ENCODE results near the gene CPLANE2. TPM values are rescaled to one million over a fixed set of nuclear protein-coding genes. Genes with fewer than 3 reads are reported as not detected.
"Not testable (repeated sequence)": the region's sequence is repeated elsewhere in the genome, so short reads cannot be mapped to it uniquely, and the experiment has no call there.

The CPLANE2 gene
- total RNA-seq, 2 donors from 2014 or later: 3.0 to 7.8 TPM

DNA sequence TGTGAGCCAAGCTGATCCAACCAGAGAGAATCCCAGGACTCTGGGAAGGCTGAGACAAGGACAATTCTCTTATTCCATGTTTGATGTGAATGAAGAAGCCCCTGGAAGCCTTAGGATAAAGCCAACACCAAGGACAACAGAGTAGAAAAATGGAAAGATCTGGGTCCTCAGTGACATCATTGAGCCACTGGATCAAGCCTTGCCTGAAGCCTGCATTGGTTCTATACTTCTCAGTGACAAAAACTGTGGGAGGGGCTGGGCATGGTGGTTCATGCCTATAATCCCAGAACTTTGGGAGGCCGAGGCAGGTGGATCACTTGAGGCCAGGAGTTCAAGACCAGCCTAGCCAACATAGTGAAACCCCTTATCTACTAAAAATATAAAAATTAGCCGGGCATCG is 40.1 kb downstream of the CPLANE2 start:
- no peak for ATAC-seq (replicated peaks in 1 of 2)
- Mint-ChIP-seq H3K4me1 (ENCODE audit: low read depth) (peaks cover 6% of the 10 kb centered on the region), H3K27ac (no peak overlapping the region), H3K36me3 (ENCODE audit: insufficient read depth in 2 of 2) (no peaks in the 10 kb centered on the region), H3K4me3 (no peak overlapping the region), H3K27me3 (ENCODE audit: low read depth) (no peaks in the 10 kb centered on the region), H3K9me3 (no peaks in the 10 kb centered on the region)
- no peak for DNase-seq

DNA sequence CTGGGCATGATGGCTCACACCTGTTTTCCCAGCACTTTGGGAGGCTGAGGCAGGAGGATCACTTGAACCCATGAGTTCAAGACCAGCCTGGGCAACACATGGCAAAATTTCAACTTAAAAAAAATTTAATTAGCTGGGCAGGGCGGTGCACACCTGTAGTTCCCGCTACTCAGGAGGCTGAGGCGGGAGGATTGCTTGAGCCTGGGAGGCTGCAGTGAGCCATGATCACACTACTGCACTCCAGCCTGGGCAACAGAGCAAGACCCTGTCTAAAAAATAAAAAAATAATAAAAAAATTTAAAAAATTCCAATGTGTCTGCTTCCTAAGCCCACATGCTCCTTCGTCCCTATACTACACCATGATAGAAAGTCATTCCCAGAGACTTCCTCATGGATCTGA is 40.8 kb downstream of the CPLANE2 start:
- DNase-seq; H3K27me3 Mint-ChIP-seq (ENCODE audit: low read depth); H3K36me3 Mint-ChIP-seq (ENCODE audit: insufficient read depth in 2 of 2); H3K9me3 Mint-ChIP-seq; H3K4me3 Mint-ChIP-seq; ATAC-seq (replicated peaks in 1 of 2); H3K4me1 Mint-ChIP-seq (ENCODE audit: low read depth); H3K27ac Mint-ChIP-seq: not testable (repeated sequence)

DNA sequence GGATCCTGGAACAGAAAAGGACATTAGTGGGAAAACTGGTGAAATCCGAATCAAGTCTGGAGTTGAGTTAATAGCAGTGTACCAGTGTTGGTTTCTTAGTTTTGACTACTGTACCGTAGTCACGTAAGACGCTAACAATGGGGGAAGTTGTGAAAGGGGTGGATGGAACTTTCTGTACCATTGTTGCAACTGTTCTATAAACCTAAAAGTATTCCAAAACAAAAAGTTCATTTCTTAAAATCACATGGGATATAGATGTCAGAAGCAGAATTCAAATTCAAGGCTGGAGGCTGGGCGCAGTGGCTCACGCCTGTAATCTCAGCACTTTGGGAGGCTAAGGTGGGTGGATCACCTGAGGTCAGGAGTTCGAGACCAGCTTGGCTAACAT is 41.5 kb downstream of the CPLANE2 start:
- Mint-ChIP-seq H3K4me3 (no peak overlapping the region), H3K36me3 (ENCODE audit: insufficient read depth in 2 of 2) (no peaks in the 10 kb centered on the region), H3K27ac (no peak overlapping the region), H3K27me3 (ENCODE audit: low read depth) (peaks cover 7% of the 10 kb centered on the region), H3K4me1 (ENCODE audit: low read depth) (peaks cover 6% of the 10 kb centered on the region), H3K9me3 (no peaks in the 10 kb centered on the region)
- no peak for DNase-seq
- no peak for ATAC-seq (replicated peaks in 1 of 2)

DNA sequence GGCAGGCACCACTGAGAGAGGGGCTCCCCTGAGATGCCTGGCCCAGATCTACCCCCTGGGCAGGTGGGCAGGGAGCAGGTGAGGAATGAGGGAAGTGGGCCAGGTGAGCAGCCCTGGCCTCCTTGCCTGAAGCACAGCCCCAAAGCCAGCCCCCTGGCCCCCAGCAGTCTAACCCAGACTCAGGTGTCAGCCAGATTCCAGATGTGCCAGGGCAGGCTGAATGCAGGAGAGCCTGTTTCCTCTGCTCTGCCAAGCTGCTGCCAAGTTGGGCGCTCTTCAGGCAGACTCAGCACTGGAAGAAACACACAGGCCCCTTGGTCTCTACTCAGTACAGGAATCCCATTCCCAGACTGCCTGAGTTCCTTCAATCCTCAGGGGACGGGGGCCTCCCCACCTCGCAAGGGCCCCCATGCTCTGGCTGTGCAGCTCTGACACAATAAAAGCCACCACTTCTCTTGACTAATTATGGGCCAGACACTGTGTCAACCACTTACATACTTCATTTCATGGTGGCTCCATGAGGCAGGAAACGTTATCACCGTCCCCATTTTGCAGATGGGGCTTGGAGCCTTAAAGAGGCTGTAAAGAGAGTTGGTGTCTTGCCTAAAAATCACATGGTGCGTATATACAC is 45.0 kb downstream of the CPLANE2 start:
- no peak for ATAC-seq (replicated peaks in 1 of 2)
- Mint-ChIP-seq H3K4me1 (ENCODE audit: low read depth) (peaks cover 6% of the 10 kb centered on the region), H3K4me3 (no peak overlapping the region), H3K36me3 (ENCODE audit: insufficient read depth in 2 of 2) (no peaks in the 10 kb centered on the region), H3K27ac (no peak overlapping the region), H3K27me3 (ENCODE audit: low read depth) (peaks cover 18% of the 10 kb centered on the region), H3K9me3 (no peaks in the 10 kb centered on the region)
- no peak for DNase-seq

DNA sequence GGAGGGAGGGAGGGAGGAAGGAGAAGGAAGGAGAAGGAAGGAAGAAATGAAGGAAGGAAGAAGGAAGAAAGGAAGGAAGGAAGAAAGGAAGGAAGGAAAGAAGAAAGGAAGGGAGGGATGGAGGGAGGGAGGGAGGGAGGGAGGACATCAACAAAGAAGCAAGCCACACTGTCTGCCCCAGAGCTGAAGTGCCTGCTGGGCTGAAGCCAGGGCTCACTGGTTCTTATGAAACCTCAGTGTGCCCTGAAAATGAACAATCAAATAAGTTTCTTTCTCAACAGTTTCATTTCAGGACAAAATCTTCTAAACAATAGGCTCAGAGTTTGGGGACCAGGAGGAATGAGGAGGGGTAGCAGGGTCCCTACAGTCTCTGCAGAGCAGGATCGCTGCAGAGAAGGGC is 45.7 kb downstream of the CPLANE2 start:
- H3K9me3 Mint-ChIP-seq: no peaks in the 10 kb centered on the region
- H3K36me3 Mint-ChIP-seq (ENCODE audit: insufficient read depth in 2 of 2): no peaks in the 10 kb centered on the region
- H3K27ac Mint-ChIP-seq: no peak overlapping the region
- DNase-seq (no peak), ATAC-seq (replicated peaks in 1 of 2) (no peak)
- no peak overlapping the region for H3K4me3 Mint-ChIP-seq
- H3K27me3 Mint-ChIP-seq (ENCODE audit: low read depth): peaks cover 18% of the 10 kb centered on the region
- H3K4me1 Mint-ChIP-seq (ENCODE audit: low read depth): peaks cover 6% of the 10 kb centered on the region

DNA sequence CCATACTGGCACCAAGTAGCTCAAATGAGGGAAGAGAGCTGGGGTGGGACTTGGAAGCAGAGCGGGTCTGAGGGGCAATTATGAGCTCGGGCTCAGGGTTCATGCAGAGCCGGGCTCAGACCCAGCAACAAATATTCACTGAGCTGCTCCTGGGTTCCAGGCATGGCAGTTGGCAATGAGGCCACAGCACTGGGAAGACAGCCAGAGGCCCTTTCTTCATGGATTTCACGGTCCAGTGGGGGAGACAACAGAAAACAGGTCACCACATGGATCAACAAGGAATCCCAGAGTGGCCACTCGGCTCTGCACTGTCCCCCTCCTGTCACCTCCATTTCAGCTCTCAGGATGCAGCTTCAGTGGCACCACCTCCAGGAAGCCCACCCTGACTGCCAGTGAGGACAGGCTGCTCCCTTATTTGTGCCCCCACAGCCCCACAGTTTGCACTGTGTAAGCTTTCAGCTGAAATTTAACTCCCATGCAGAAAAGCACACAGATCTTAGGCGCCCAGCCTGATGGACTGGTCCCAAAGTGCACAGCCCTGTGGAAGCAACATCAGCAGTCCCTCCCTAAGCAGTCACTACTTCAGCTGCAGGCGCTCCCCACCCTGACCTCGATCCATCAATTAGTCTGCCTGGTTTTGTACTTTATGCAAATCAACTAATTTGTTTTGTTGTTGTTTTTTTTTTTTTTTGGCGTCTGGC is 46.9 kb downstream of the CPLANE2 start:
- H3K4me3 Mint-ChIP-seq: no peak overlapping the region
- no peak for DNase-seq
- no peak for ATAC-seq (replicated peaks in 1 of 2)
- no peaks in the 10 kb centered on the region for H3K9me3 Mint-ChIP-seq
- peaks cover 6% of the 10 kb centered on the region for H3K4me1 Mint-ChIP-seq (ENCODE audit: low read depth)
- H3K36me3 Mint-ChIP-seq (ENCODE audit: insufficient read depth in 2 of 2): no peaks in the 10 kb centered on the region
- H3K27ac Mint-ChIP-seq: no peak overlapping the region
- H3K27me3 Mint-ChIP-seq (ENCODE audit: low read depth): peaks cover 18% of the 10 kb centered on the region

DNA sequence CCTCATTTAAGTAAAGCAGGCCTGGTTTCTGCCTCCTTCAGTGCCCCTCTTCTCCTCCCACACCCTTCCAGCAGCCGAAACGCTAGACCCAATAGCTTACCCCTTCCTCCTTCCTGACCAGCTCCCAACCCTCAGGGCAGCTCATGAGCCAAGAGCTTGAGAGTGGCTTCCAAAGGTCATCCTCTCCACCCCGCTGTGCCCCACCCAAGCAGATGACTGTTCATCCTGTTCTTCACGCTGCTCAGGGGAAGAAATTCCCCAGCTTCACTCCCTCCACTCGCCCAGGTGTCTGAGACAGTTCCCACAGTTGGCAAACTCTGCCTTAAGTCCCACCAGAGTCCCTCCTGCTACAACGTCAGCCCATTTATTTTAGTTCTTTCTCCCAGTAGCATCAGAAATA is 48.0 kb downstream of the CPLANE2 start:
- ATAC-seq (replicated peaks in 1 of 2): no peak
- H3K36me3 Mint-ChIP-seq (ENCODE audit: insufficient read depth in 2 of 2): no peaks in the 10 kb centered on the region
- H3K9me3 Mint-ChIP-seq: no peaks in the 10 kb centered on the region
- peaks cover 6% of the 10 kb centered on the region for H3K4me1 Mint-ChIP-seq (ENCODE audit: low read depth)
- no peak for DNase-seq
- H3K27ac Mint-ChIP-seq: no peak overlapping the region
- H3K4me3 Mint-ChIP-seq: no peak overlapping the region
- H3K27me3 Mint-ChIP-seq (ENCODE audit: low read depth): peaks cover 18% of the 10 kb centered on the region

DNA sequence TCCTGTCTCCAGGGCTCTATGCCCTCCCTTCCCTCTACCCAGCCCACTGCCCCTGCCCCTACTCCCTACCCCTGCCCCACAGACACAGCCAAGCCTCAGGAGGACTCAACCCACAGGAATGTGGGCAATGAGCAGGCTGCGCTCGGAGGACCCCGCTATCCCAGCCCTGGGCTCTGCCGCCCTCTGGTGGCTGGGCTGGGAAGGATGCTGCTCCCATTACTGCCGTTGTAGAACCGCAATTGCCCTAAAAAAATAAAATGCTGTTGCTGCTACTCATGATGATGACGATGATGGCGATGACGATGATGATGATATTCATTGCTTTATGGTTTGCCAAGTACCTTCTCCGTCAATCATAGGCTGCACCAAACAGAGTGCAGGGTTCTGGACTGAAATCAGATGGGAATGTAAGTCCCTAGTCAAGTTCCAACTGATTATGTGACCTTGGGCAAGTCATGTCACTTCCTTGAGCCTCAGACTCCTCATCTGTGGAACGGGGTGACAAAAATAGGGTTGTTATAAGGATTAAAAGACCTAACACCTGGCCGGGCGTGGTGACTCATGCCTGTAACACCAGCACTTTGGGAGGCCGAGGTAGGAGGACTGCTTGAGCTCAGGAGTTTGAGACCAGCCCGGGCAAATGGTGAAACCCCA is 49.1 kb downstream of the CPLANE2 start:
- peak; percentile 77 to 85 for DNase-seq
- H3K27ac Mint-ChIP-seq: no peak overlapping the region
- H3K27me3 Mint-ChIP-seq (ENCODE audit: low read depth): peaks cover 18% of the 10 kb centered on the region
- no peaks in the 10 kb centered on the region for H3K36me3 Mint-ChIP-seq (ENCODE audit: insufficient read depth in 2 of 2)
- peaks cover 6% of the 10 kb centered on the region for H3K4me1 Mint-ChIP-seq (ENCODE audit: low read depth)
- peak; percentile 87 to 89 for ATAC-seq (replicated peaks in 1 of 2)
- H3K9me3 Mint-ChIP-seq: no peaks in the 10 kb centered on the region
- no peak overlapping the region for H3K4me3 Mint-ChIP-seq

DNA sequence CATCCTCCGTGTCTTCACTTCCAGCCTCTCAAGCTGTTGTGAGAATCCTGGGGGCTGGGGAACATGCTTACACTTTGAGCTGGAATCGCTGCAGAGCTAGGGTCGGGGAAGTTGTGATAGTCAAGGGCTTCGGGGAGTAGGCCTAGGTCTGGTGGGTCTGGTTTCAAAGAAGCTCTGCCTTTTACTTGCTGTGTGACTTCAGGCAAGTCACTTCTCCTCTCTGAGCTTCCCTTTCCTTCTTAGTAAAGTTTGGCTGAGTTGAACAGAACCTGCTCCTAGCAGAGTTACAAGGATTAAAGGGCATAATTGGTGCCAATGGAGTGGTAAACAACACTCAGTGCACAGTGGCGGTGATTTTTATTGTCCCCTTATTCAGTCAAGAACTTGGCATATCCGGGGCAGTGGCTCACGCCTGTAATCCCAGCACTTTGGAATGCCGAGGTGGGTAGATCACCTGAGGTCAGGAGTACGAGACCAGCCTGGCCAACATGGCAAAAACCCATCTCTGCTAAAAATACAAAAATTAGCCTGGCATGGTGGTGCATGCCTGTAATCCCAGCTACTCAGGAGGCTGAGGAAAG is 50.2 kb downstream of the CPLANE2 start:
- peaks cover 6% of the 10 kb centered on the region for H3K4me1 Mint-ChIP-seq (ENCODE audit: low read depth)
- no peak overlapping the region for H3K27ac Mint-ChIP-seq
- no peak for DNase-seq
- ATAC-seq (replicated peaks in 1 of 2): no peak
- H3K9me3 Mint-ChIP-seq: no peaks in the 10 kb centered on the region
- H3K4me3 Mint-ChIP-seq: no peak overlapping the region
- H3K27me3 Mint-ChIP-seq (ENCODE audit: low read depth): peaks cover 18% of the 10 kb centered on the region
- no peaks in the 10 kb centered on the region for H3K36me3 Mint-ChIP-seq (ENCODE audit: insufficient read depth in 2 of 2)

DNA sequence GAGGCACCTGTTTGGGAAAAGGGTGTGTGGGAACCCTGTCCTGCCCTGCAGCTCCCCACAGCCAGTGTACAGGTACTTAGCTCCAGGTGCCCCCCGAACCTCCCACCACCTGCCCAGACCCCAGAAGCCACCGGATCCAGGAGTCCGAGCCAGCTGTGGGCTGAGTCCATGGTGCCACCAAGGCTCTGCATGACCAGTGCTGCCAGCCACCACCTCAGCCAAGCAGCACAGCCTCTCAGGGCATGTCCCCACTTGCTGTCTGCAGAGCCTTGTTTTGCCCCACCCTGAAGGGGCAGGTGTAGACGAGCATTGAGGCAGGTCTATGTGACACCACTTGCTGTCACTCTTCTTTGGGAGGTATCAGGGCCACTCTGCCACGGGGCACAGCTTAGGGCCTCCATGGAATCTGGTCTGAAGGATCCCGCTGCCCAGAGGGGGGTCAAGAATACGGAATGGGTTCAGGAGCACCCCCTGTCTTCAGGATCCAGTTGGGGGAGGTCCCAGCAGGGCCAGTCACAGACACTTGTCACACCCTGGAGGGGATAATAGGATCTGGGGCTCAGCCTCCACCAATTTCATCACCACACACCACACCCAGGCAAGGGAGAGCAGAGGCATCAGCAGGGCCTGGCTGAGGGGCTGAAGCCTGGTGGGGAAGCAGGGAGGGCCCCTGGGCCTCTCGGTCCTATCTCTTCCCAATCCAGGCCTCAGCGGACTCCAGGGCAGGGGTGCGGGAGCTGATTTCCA is 52.3 kb downstream of the CPLANE2 start:
- no peak overlapping the region for H3K27ac Mint-ChIP-seq
- peaks cover 8% of the 10 kb centered on the region for H3K27me3 Mint-ChIP-seq (ENCODE audit: low read depth)
- peaks cover 6% of the 10 kb centered on the region for H3K4me1 Mint-ChIP-seq (ENCODE audit: low read depth)
- DNase-seq (no peak), ATAC-seq (replicated peaks in 1 of 2) (no peak)
- no peaks in the 10 kb centered on the region for H3K36me3 Mint-ChIP-seq (ENCODE audit: insufficient read depth in 2 of 2)
- H3K9me3 Mint-ChIP-seq: no peaks in the 10 kb centered on the region
- H3K4me3 Mint-ChIP-seq: no peak overlapping the region

DNA sequence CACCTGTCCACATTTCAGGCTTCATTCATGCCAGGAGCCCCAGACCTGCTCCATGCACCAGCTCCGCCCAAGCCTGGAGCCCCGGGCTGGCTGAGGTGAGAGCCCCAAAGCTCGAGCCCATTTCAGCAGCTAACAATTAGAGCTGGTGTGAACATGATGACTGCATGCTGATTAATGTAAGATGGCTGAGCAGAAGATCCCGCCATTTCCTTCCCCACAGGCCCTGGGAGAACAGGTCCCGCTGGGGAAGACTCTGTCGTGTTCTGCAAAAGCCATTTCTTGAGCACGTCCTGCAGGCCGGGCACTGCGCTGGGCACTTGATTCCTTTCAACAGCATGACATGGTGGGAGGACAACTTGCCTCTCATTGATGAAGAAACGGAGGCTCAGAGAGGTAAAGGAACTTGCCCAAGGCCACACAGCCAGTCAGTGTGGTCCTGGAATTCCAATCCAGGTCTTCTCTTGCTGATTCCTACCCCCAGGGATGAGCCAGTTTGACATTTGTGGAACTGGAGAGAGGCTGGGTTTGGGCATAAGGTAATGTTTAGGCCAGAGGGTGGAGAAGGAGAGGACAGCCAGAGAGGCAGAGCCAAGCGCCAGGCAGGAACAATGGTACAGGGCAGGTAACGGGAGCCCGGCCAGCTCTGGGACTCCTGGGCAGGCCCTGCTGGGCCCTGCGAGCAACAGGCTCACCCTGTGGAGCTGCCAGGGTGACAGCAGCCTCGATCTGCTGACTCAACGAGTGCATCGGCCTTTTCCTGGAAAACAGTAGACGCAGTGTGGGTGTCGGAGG is 53.0 kb downstream of the CPLANE2 start:
- Mint-ChIP-seq H3K9me3 (no peaks in the 10 kb centered on the region), H3K27ac (no peak overlapping the region), H3K4me1 (ENCODE audit: low read depth) (peaks cover 6% of the 10 kb centered on the region), H3K4me3 (no peak overlapping the region), H3K27me3 (ENCODE audit: low read depth) (peaks cover 5% of the 10 kb centered on the region), H3K36me3 (ENCODE audit: insufficient read depth in 2 of 2) (no peaks in the 10 kb centered on the region)
- ATAC-seq (replicated peaks in 1 of 2) (no peak), DNase-seq (no peak)

DNA sequence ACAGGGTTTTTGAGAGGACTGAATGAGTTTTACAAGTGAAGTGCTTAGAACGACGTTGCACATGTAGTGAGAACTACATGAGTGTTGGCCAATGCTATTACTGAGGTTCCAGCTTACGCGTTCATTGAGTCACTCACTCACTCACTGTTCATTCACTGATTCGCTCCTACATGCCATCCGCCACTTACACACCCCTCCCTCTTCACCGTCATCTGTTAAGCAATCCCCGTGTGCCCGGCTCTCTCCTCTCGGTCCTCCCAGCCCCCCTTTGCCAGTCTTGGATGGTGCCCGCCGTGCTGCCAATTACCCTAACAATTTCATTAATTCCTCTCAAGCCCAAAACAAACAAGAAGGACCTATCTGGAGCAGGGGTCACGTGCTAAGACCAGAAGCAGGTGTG is 53.8 kb downstream of the CPLANE2 start:
- H3K9me3 Mint-ChIP-seq: no peaks in the 10 kb centered on the region
- ATAC-seq (replicated peaks in 1 of 2) (no peak), DNase-seq (no peak)
- no peaks in the 10 kb centered on the region for H3K27me3 Mint-ChIP-seq (ENCODE audit: low read depth)
- no peak overlapping the region for H3K27ac Mint-ChIP-seq
- H3K36me3 Mint-ChIP-seq (ENCODE audit: insufficient read depth in 2 of 2): no peaks in the 10 kb centered on the region
- H3K4me1 Mint-ChIP-seq (ENCODE audit: low read depth): peaks cover 6% of the 10 kb centered on the region
- H3K4me3 Mint-ChIP-seq: no peak overlapping the region

All from activated T-cell treated with anti-CD3 and anti-CD28 coated beads, Interleukin-2, amount 50 U/mL, for 72 hours (primary cell).